Coronary artery (tissue), 2 donors: ENCODE data around the gene GRIK1.

Experiments used
- DNase-seq: peaks from one replicate; pipeline ENCODE4 v3.0.0-alpha.2; 2017; ENCODE audit warnings: low spot score
- H3K27ac ChIP-seq, 2 donors: fragments of 200-600 bp; sonication (generic); one replicate each; pipeline ENCODE4 v1.5.1; 2016 to 2019
- H3K4me3 ChIP-seq: fragments of 200-600 bp; sonication (generic); 2 replicates; pipeline ENCODE4 v1.5.1; 2016; ENCODE audit warnings: mild to moderate bottlenecking, moderate library complexity
- CTCF ChIP-seq: fragments of 200-600 bp; sonication (generic); IDR thresholded peaks from one replicate; pipeline ENCODE4 v1.5.1; 2019; ENCODE audit warnings: antibody characterized with exemption

GRIK1 gene

GRCh38 chr21:29540289-29540688, 399.5 kb downstream of the GRIK1 start:
- H3K4me3 ChIP-seq = no peak overlapping the region
- H3K27ac ChIP-seq = no peak overlapping the region
- TF ChIP-seq CTCF = no peak

GRCh38 chr21:29538115-29538514, 401.7 kb downstream of the GRIK1 start:
- H3K27ac ChIP-seq = no peak overlapping the region
- TF ChIP-seq CTCF = no peak
- no peak overlapping the region for H3K4me3 ChIP-seq
- DNase-seq = no peak

More at GRCh38 chr21:29540289-29540688, 399.5 kb downstream of the GRIK1 start:
- no peak for DNase-seq

- TF ChIP-seq CTCF = no peak
- DNase-seq = no peak
- no peak overlapping the region for H3K27ac ChIP-seq
- H3K4me3 ChIP-seq = no peak overlapping the region
Measured at GRCh38 chr21:29534448-29534847, 405.3 kb downstream of the GRIK1 start.

GRCh38 chr21:29529139-29529538, 410.7 kb downstream of the GRIK1 start:
- no peak for DNase-seq
- no peak overlapping the region for H3K4me3 ChIP-seq
- TF ChIP-seq CTCF = no peak
- no peak overlapping the region for H3K27ac ChIP-seq

- no peak for DNase-seq
- TF ChIP-seq CTCF = no peak
Measured at GRCh38 chr21:29526545-29526944, 413.3 kb downstream of the GRIK1 start.

GRCh38 chr21:29524055-29524454, 415.7 kb downstream of the GRIK1 start:
- H3K4me3 ChIP-seq = no peak overlapping the region
- DNase-seq = no peak
- H3K27ac ChIP-seq = peak overlapping the region in 1 of 2 donors; percentile 28
- TF ChIP-seq CTCF = no peak

More at GRCh38 chr21:29526545-29526944, 413.3 kb downstream of the GRIK1 start:
- Histone ChIP-seq H3K27ac (no peak overlapping the region), H3K4me3 (no peak overlapping the region)

GRCh38 chr21:29523646-29524045, 416.1 kb downstream of the GRIK1 start:
- no peak for DNase-seq
- Histone ChIP-seq H3K27ac (peak overlapping the region in 1 of 2 donors; percentile 28), H3K4me3 (no peak overlapping the region)

More at GRCh38 chr21:29523646-29524045, 416.1 kb downstream of the GRIK1 start:
- no peak for TF ChIP-seq CTCF
